Duodenal mucosa (tissue), 2 donors: ENCODE measurements around the gene NGEF.

ENCODE experiments used
- H3K27ac ChIP-seq: one replicate; pipeline ENCODE4 v1.7.0; 2013; ENCODE audit warnings: low read depth, low read length
- H3K27me3 ChIP-seq, 2 donors: one replicate each; pipeline ENCODE4 v1.7.0; 2013; ENCODE audit warnings: low read length in 2 of 2, control low read depth in 1 of 2; ENCODE audit not compliant: insufficient read depth in 2 of 2, control insufficient read depth in 1 of 2
- H3K36me3 ChIP-seq, 2 donors: one replicate each; pipeline ENCODE4 v1.7.0; 2013; ENCODE audit warnings: low read length in 2 of 2, control low read depth in 1 of 2; ENCODE audit not compliant: insufficient read depth in 2 of 2, control insufficient read depth in 1 of 2
- H3K4me1 ChIP-seq, 2 donors: one replicate each; pipeline ENCODE4 v1.7.0; 2013; ENCODE audit warnings: low read length in 2 of 2, control low read depth in 1 of 2; ENCODE audit not compliant: insufficient read depth in 2 of 2, control insufficient read depth in 1 of 2
- H3K4me3 ChIP-seq, 2 donors: one replicate each; pipeline ENCODE4 v1.7.0; 2013; ENCODE audit warnings: low read length in 2 of 2, low read depth in 1 of 2
- H3K9ac ChIP-seq, 2 donors: one replicate each; pipeline ENCODE4 v1.7.0; 2013; ENCODE audit warnings: low read length in 2 of 2, low read depth in 1 of 2
- H3K9me3 ChIP-seq, 2 donors: one replicate each; pipeline ENCODE4 v1.7.0; 2013; ENCODE audit warnings: low read length in 2 of 2, control low read depth in 1 of 2; ENCODE audit not compliant: control insufficient read depth in 1 of 2

The NGEF gene

GRCh38 chr2:232970051-232970450 is 43.0 kb downstream of the NGEF start:
- Histone ChIP-seq H3K4me1 (no peaks in the 10 kb centered on the region), H3K27ac (no peak overlapping the region), H3K36me3 (peaks cover 6 to 28% of the 10 kb centered on the region in 2 donors), H3K9me3 (no peaks in the 10 kb centered on the region), H3K9ac (no peak overlapping the region), H3K27me3 (no peaks in the 10 kb centered on the region), H3K4me3 (no peak overlapping the region)

- no peak overlapping the region for H3K27ac ChIP-seq
- H3K4me3 ChIP-seq = no peak overlapping the region
- peaks cover 0 to 14% of the 10 kb centered on the region in 2 donors for H3K36me3 ChIP-seq
- H3K27me3 ChIP-seq = no peaks in the 10 kb centered on the region
- no peak overlapping the region for H3K9ac ChIP-seq
- H3K9me3 ChIP-seq = no peaks in the 10 kb centered on the region
- H3K4me1 ChIP-seq = no peaks in the 10 kb centered on the region
Measured at GRCh38 chr2:232967474-232967873, 45.6 kb downstream of the NGEF start.

- Histone ChIP-seq H3K4me3 (no peak overlapping the region), H3K36me3 (peaks cover 4 to 20% of the 10 kb centered on the region in 2 donors), H3K27ac (no peak overlapping the region), H3K9me3 (no peaks in the 10 kb centered on the region), H3K9ac (no peak overlapping the region), H3K4me1 (no peaks in the 10 kb centered on the region), H3K27me3 (no peaks in the 10 kb centered on the region)
Measured at GRCh38 chr2:232966122-232966521, 46.9 kb downstream of the NGEF start.

- Histone ChIP-seq H3K4me3 (no peak overlapping the region), H3K36me3 (peaks cover 4 to 30% of the 10 kb centered on the region in 2 donors), H3K9me3 (no peaks in the 10 kb centered on the region), H3K27ac (no peak overlapping the region), H3K27me3 (no peaks in the 10 kb centered on the region), H3K9ac (no peak overlapping the region), H3K4me1 (no peaks in the 10 kb centered on the region)
Measured at GRCh38 chr2:232963913-232964312, 49.1 kb downstream of the NGEF start.

GRCh38 chr2:232960862-232961261 is 52.2 kb downstream of the NGEF start:
- Histone ChIP-seq H3K4me1 (no peaks in the 10 kb centered on the region), H3K9me3 (no peaks in the 10 kb centered on the region), H3K27me3 (no peaks in the 10 kb centered on the region), H3K36me3 (peaks cover 7 to 33% of the 10 kb centered on the region in 2 donors), H3K4me3 (no peak overlapping the region), H3K9ac (no peak overlapping the region), H3K27ac (no peak overlapping the region)

- Histone ChIP-seq H3K4me1 (no peaks in the 10 kb centered on the region), H3K9ac (no peak overlapping the region), H3K27ac (no peak overlapping the region), H3K9me3 (no peaks in the 10 kb centered on the region), H3K27me3 (no peaks in the 10 kb centered on the region), H3K36me3 (peaks cover 7 to 28% of the 10 kb centered on the region in 2 donors), H3K4me3 (no peak overlapping the region)
Measured at GRCh38 chr2:232959139-232959538, 53.9 kb downstream of the NGEF start.

GRCh38 chr2:232957657-232958090 is 55.4 kb downstream of the NGEF start:
- Histone ChIP-seq H3K9me3 (no peaks in the 10 kb centered on the region), H3K27me3 (no peaks in the 10 kb centered on the region), H3K36me3 (peaks cover 7 to 24% of the 10 kb centered on the region in 2 donors), H3K9ac (no peak overlapping the region), H3K4me1 (no peaks in the 10 kb centered on the region), H3K27ac (no peak overlapping the region), H3K4me3 (no peak overlapping the region)

- Histone ChIP-seq H3K36me3 (peaks cover 3 to 15% of the 10 kb centered on the region in 2 donors), H3K4me3 (no peak overlapping the region), H3K4me1 (no peaks in the 10 kb centered on the region), H3K27ac (no peak overlapping the region), H3K9me3 (no peaks in the 10 kb centered on the region), H3K27me3 (no peaks in the 10 kb centered on the region), H3K9ac (no peak overlapping the region)
Measured at GRCh38 chr2:232955856-232956255, 57.2 kb downstream of the NGEF start.

GRCh38 chr2:232954691-232955090 is 58.4 kb downstream of the NGEF start:
- no peaks in the 10 kb centered on the region for H3K9me3 ChIP-seq
- H3K9ac ChIP-seq = no peak overlapping the region
- H3K4me1 ChIP-seq = no peaks in the 10 kb centered on the region
- H3K27ac ChIP-seq = no peak overlapping the region
- H3K4me3 ChIP-seq = no peak overlapping the region
- H3K36me3 ChIP-seq = peaks cover 3 to 6% of the 10 kb centered on the region in 2 donors
- no peaks in the 10 kb centered on the region for H3K27me3 ChIP-seq

GRCh38 chr2:232951891-232952290 is 61.2 kb downstream of the NGEF start:
- H3K9me3 ChIP-seq = no peaks in the 10 kb centered on the region
- H3K27me3 ChIP-seq = no peaks in the 10 kb centered on the region
- peaks cover 0 to 4% of the 10 kb centered on the region in 2 donors for H3K36me3 ChIP-seq
- no peak overlapping the region for H3K4me3 ChIP-seq
- H3K27ac ChIP-seq = no peak overlapping the region
- no peak overlapping the region for H3K9ac ChIP-seq
- H3K4me1 ChIP-seq = no peaks in the 10 kb centered on the region

GRCh38 chr2:232951181-232951580 is 61.9 kb downstream of the NGEF start:
- Histone ChIP-seq H3K4me1 (no peaks in the 10 kb centered on the region), H3K4me3 (no peak overlapping the region), H3K9me3 (no peaks in the 10 kb centered on the region), H3K27ac (no peak overlapping the region), H3K36me3 (peaks cover 0 to 4% of the 10 kb centered on the region in 2 donors), H3K9ac (no peak overlapping the region), H3K27me3 (no peaks in the 10 kb centered on the region)
